GM12878 (cell line): ENCODE results near the gene RTCA. TPM values are rescaled to one million over a fixed set of nuclear protein-coding genes. Genes with fewer than 3 reads are reported as not detected.

Experiments
- ATF2 ChIP-seq: IDR thresholded peaks from 2 replicates; pipeline ENCODE4 v1.6.1; 2012; ENCODE audit warnings: low read length, inconsistent platforms
- CBFB ChIP-seq: IDR thresholded peaks from 2 replicates; pipeline ENCODE4 v1.6.1; 2016; ENCODE audit warnings: antibody characterized with exemption, low read depth
- CREM ChIP-seq: IDR thresholded peaks from 2 replicates; pipeline ENCODE4 v1.6.1; 2014; ENCODE audit warnings: antibody characterized with exemption, low read depth
- DPF2 ChIP-seq: fragments of 450-650 bp; IDR thresholded peaks from 2 replicates; pipeline ENCODE4 v1.6.1; 2017; ENCODE audit warnings: mild to moderate bottlenecking
- E2F4 ChIP-seq: IDR thresholded peaks from 2 replicates; pipeline ENCODE4 v1.6.1; 2012; ENCODE audit warnings: low read depth, low read length, improper control_type of control experiment
- JUNB ChIP-seq: IDR thresholded peaks from 2 replicates; pipeline ENCODE4 v1.6.1; 2016; ENCODE audit warnings: antibody characterized with exemption, mild to moderate bottlenecking
- KLF5 ChIP-seq: fragments of 450-650 bp; IDR thresholded peaks from 2 replicates; pipeline ENCODE4 v1.6.1; 2014; ENCODE audit warnings: mild to moderate bottlenecking; ENCODE audit not compliant: partially characterized antibody
- MXI1 ChIP-seq: fragments of 150-350 bp; IDR thresholded peaks from 2 replicates; pipeline ENCODE4 v1.6.1; 2011; ENCODE audit warnings: low read depth, mild to moderate bottlenecking, inconsistent platforms, low read length, improper control_type of control experiment
- PAX5 ChIP-seq: IDR thresholded peaks from 2 replicates; pipeline ENCODE4 v1.6.1; 2011; ENCODE audit warnings: low read depth, low read length, borderline replicate concordance
- PRDM15 ChIP-seq: fragments of 450-650 bp; formaldehyde crosslinking; IDR thresholded peaks from 2 replicates; pipeline ENCODE4 v1.4.0; 2020; ENCODE audit warnings: mild to moderate bottlenecking, moderate library complexity
- SRF ChIP-seq, 2 experiments: IDR thresholded peaks; 2 replicates each; pipeline ENCODE4 v1.6.1; 2011; ENCODE audit warnings: low read depth in 2 of 2, low read length in 2 of 2, mild to moderate bottlenecking in 1 of 2, moderate library complexity in 1 of 2
- SUZ12 ChIP-seq: fragments of 200-600 bp; sonication (generic); IDR thresholded peaks from one replicate; pipeline ENCODE4 v1.6.1; 2018; ENCODE audit warnings: antibody characterized with exemption, mild to moderate bottlenecking; ENCODE audit not compliant: unreplicated experiment
- WRNIP1 ChIP-seq: IDR thresholded peaks from 2 replicates; pipeline ENCODE4 v1.6.1; 2011; ENCODE audit warnings: low read depth, low read length, improper control_type of control experiment, borderline replicate concordance
- ZZZ3 ChIP-seq: IDR thresholded peaks from 2 replicates; pipeline ENCODE4 v1.6.1; 2011; ENCODE audit warnings: low read depth; ENCODE audit not compliant: control insufficient read depth, insufficient read length
- polyA plus RNA-seq, 11 experiments: library from polyadenylated mRNA; depleted of rRNA in 4 of 11; unstranded in 6 of 11; stranded (reverse) in 5 of 11; fragments of >200 nt; fragmentation: Nextera tagmentation in 4 of 11; fragmentation: Illumina TruSeq in 1 of 11; extraction: Ambion mirVana in 4 of 11; extraction: Trizol in 1 of 11; gene quantifications; 1 replicate in 1 of 11; 2 replicates in 10 of 11; pipeline versions ENCODE4 v1.2.1 to v1.2.3, GENCODE V29; 2011 to 2016; ENCODE audit warnings: inconsistent platforms in 2 of 11, missing spikeins in 2 of 11, low read depth in 1 of 11
- total RNA-seq, 4 experiments: library from RNA; depleted of rRNA in 3 of 4; stranded (reverse); fragments of >200 nt in 3 of 4; fragmentation: Illumina TruSeq in 1 of 4; extraction: Trizol in 1 of 4; gene quantifications; 2 replicates each; pipeline versions ENCODE4 v1.2.1 to v1.2.3, GENCODE V29; 2013 to 2021

Gene RTCA
- total and polyA plus RNA-seq, 10 of the 15 experiments (the other 5 are each of a cell fraction or from before 2014, with no cell fraction given), result 10.3 to 63.5 (median 37.3) TPM

GRCh38 chr1:100309863-100310262 is 43.8 kb downstream of the RTCA start (continued):
- TF ChIP-seq SUZ12 (no peak), JUNB (no peak), PRDM15 (no peak), ATF2 (no peak), PAX5 (no peak), WRNIP1 (no peak), MXI1 (no peak), KLF5 (no peak), DPF2 (no peak), SRF (IDR thresholded peaks at IDR 0.05; ENCODE audit: low read depth in 2 of 2, low read length in 2 of 2) (no peak), ZZZ3 (no peak), CREM (no peak), CBFB (no peak), E2F4 (no peak)
